Right ventricle myocardium inferior (tissue), 1 donor: ENCODE results near the gene GDF2. TPM values are rescaled to one million over a fixed set of nuclear protein-coding genes. Genes with fewer than 3 reads are reported as not detected.

ENCODE experiments used
- ATAC-seq: fragments of 200-7000 bp; cut with Tn5 transposase; one replicate; pipeline ENCODE4 v1.9.1; 2020; ENCODE audit warnings: mild to moderate bottlenecking, moderate library complexity
- DNase-seq: peaks from one replicate; pipeline ENCODE4 v3.0.0; 2021; ENCODE audit errors: missing footprints
- intact Hi-C: fragments of 100-400 bp; cut with DNase I; formaldehyde crosslinking; loops from one replicate; pipeline ENCODE4 v1.11.0; 2022
- total RNA-seq: library from RNA; stranded (reverse); fragmentation: NEBNext Ultra II Directional; extraction: Animal tissue kit (Norgen Biotek cat#: 25700); gene quantifications from one replicate; pipeline ENCODE4 v1.2.1, GENCODE V29; 2021
- donor health status: DM: no; HTN: yes; CAD: no; lungs with severe emphysema.

GDF2 gene
- total RNA-seq, 1 donor from 2014 or later: not detected

- ATAC-seq: no peak
- intact Hi-C loops: no loop called here
Observed at GRCh38 chr10:47371629-47372485, 49.6 kb downstream of the GDF2 start.

DNA sequence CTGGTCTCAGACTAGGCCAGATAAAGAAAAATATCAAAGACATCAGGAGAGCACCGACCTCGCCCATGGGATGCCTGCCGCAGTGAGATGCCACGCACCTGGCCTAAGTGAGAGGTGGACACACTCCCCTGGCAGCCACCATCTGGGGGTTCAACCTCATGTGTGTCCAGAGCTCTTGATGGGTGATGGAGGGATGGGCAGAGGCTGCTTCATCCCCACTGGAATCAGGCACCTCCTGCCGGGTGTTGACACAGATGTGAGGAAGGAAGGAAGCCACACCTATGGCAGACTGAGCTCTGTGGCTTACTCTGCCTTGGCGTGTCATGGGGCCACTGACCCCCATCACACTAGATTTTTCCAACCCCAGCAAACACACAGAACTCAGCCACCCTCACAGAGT is 50.5 kb downstream of the GDF2 start:
- ATAC-seq (no peak), DNase-seq (no peak)
- intact Hi-C loops: no loop called here

More at GRCh38 chr10:47371629-47372485, 49.6 kb downstream of the GDF2 start:
- no peak for DNase-seq

- DNase-seq (no peak), ATAC-seq (no peak)
- intact Hi-C loops: no loop called here
Observed at GRCh38 chr10:47374611-47375536, 52.6 kb downstream of the GDF2 start.

DNA sequence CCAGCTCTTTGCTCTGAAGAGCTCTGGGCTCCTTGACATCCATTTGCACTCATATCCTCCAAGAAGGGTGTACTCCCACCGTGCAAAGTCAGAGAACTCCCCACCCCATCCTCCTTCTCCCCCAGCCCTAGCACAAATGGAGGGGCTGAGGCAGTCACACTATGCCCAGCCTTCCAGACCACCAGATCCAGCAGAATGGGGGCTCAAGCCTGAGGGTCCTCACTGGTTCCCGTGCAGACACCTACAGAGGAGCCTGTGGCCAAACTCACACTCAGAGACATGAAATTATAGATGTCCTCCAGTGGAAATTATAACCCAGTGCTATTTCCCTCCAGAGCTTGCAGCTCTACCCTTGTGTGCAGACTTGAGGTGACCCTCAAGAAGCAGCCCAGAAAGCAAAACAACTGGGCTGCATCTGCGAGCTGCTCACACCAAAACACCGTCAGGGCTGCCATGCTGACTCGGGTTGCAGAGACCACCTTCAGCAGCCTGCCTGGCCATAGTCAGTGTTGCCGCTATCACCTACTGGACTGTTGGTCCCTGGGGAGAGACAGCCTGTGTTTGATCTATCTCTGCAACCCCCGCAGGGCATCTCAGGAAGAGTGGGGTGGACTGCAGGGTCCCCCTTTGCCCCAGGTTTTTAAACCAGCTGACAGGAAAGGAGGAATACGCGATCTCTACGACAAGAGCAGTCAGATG is 54.4 kb downstream of the GDF2 start:
- no peak for DNase-seq
- ATAC-seq: no peak
- intact Hi-C loops: no loop called here

Other genes with a start within 250 kb of the GDF2 start
- 0.27 TPM for gene GDF10, start 22.3 kb upstream of the GDF2 start, total RNA-seq
- not detected for gene RBP3, start 25.9 kb downstream of the GDF2 start, total RNA-seq
- not detected for gene ZNF488, start 61.8 kb downstream of the GDF2 start, total RNA-seq
- 1.1 TPM for gene ANXA8, start 161.7 kb downstream of the GDF2 start, total RNA-seq
- gene FAM25G, start 169.2 kb downstream of the GDF2 start, total RNA-seq: not detected
- 1.7 TPM for gene AGAP9, start 201.2 kb downstream of the GDF2 start, total RNA-seq